ENCODE data around the gene RASL11B.
"Not testable (repeated sequence)": the region's sequence is repeated elsewhere in the genome, so short reads cannot be mapped to it uniquely, and the experiment has no call there.

RASL11B gene, protein sequence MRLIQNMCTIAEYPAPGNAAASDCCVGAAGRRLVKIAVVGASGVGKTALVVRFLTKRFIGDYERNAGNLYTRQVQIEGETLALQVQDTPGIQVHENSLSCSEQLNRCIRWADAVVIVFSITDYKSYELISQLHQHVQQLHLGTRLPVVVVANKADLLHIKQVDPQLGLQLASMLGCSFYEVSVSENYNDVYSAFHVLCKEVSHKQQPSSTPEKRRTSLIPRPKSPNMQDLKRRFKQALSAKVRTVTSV

DNA sequence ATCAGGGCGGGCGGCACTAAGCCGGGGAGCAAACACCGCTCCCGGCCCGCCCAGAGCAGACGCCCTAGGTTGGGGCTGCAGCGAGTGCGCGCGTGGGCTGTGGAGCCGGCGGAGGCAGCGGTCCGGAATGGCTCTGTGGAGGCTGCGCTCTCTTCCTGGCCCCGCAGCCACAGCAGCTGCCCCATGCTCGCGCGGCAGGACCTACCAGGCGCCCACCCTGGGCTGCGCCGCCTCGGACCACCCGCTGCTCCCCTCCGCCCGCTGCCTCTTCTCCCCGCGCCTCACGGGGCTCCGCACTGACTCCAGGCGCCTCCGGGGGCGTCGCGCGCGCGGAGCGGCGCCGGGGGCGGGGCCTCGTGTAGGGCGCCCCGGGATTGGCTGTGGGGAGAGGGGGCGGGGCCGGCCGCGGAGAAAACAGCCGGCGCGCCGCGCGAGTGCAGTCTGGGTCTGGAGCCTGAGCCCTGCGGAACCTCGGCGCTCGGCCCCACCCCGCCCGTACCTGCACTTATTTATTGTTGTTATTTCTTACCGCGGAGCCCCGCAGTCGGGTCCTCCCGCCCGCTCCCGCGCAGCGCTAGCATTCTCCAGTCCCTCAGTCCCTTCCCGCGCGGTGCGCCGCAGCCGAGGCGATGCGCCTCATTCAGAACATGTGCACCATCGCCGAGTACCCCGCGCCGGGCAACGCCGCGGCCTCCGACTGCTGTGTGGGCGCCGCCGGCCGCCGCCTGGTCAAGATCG, at the start of gene RASL11B:
TSS of gene RASL11B (plus strand) at position 439 of the 738 bp plus-strand sequence. CDS start at position 630, 191 bp downstream.
- DNase-seq, result no peak

DNA sequence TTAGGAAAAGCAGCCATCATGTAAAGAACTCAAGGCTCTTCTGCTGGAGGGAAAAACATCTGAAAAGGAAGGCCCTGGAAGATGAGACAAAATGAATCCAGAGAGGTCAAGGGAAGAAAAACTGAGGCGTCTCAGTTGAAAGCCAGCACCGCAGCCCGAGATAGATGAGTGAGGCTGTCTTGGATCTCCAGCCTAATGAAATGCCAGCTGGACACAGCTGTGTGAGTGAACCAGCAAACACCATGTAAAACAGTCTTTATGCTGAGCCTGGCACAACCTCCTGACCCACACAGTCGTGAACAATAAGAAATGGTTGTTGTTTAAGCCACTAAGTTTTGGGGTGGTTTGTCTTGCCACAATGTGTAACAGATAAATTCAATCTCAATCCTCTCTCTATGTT, 48.6 kb upstream of the RASL11B start:
- DNase-seq, result no peak

DNA sequence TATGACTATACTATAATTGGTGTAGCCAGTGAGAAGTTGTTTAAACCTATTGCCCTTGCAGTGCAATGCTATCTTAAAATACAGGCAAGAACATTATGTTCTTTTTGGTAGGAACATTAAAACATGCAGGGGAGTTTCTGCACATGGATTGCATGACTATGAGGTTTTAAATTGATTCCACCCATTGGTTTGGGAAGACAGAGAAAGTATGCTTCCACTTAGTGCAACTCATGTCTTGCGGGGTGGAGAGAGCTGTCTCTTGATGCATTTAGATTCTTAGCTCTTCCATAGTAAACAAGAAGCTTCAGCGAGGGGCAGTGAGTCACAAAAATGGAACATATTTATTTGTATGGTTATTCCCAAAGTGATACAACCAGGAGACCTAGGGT, 39.5 kb upstream of the RASL11B start:
- no peak for DNase-seq

DNA sequence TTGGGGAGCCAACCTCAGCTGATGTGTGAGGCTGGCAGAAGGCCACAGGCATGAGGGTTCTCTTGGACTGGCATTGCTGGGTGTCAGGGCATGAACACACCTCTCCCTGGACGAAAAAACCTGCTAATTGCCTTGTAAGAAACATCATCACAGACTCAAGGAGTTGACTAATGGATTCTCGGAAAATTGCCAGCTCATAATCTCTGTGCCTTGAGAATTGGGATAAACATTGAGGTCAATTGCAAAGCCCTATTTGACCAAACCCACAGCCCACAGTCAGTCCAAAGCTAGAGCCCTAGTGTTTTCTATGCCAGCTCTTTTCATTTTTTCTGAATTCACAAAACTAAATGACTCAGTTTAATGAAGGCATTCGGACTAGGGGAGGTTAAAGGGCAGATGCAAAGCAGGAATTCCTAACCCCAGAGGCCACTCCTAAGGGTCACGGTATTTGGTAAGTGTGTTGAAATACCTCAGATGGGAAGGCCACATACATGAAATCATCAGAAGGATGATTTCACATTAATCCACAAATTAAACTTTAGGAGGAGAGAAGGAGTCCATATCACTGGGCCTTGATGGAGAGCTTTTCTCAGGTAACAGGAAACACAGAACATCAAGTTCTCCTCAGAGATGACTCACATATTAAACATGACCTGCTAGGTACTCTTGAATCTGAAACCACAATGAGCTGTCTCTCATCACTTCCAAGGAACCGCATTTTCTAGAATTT, 39.0 kb upstream of the RASL11B start:
- no peak for DNase-seq

DNA sequence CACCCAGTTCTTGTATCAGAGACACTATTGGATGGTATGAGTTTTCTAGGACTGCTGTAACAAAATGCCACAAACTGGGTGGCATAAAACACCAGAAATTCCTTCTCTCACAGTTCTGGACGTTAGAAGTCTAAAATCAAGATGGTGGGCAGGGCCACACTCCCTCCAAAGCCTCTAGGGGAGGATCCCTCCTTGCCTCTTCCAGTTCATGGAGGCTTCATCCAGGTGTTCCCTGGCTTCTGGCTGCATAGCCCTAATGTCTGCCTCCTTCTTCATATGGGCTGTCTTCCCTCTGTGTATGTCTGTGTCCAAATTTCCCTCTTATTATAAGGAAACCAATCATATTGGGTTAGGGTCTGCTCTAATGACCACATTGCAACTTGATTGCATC, 38.4 kb upstream of the RASL11B start:
- no peak for DNase-seq

DNA sequence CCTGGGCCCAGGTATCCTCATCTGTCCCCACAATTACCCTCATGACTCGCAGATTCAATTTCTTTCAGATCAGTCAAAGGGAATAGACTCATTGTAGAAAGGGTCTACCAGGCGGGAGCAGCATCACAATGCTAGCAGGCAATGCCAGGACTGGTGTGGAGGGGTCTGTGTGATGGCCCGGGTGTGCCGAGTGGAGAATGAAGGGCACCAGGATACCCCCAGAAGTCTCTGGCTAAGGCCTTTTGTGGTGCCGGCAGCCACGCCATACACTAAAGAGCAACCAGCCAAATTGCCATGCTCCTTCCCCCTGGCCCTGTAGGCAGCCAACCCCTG, 37.9 kb upstream of the RASL11B start:
- no peak for DNase-seq

DNA sequence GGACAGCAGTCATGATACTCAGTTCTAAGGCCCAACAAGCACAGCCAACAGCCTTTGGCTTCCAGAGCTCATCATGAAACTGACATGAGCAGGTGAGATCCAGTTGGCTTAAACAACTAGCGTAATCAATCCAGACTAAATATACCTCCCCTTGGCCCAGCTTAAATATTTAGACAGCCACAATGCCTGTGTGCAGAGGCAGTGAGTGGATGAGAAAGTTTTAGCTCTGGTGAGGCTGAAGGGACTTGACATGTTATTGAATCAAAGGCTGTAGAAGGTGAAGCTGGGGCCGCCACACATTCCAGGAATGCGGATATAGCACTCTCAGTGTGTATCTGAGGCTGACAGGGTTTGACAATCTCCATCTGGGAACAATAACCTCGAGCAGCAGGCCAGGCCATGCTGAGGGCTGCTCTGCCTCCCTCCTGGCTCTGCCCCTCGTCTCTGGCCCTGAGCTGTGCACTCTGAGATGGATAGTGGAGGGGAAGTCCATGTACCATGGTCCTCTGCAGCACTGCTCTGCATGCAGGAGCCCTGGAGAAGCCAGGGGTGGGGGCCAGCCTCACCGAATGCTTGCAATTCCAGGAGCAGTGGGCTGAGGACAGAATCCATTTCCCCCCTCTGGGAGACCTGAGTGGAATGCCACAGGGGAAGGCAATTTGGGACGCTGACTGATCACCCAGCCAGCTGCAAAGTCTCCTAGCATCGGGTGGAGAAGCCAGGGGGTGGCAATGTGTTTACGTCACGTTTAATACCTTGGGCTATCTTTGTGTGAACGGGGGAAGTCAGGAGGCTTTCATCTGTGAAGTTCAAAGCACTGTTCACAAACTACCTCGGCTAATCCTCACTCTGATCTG, 37.3 kb upstream of the RASL11B start:
- DNase-seq, result no peak

DNA sequence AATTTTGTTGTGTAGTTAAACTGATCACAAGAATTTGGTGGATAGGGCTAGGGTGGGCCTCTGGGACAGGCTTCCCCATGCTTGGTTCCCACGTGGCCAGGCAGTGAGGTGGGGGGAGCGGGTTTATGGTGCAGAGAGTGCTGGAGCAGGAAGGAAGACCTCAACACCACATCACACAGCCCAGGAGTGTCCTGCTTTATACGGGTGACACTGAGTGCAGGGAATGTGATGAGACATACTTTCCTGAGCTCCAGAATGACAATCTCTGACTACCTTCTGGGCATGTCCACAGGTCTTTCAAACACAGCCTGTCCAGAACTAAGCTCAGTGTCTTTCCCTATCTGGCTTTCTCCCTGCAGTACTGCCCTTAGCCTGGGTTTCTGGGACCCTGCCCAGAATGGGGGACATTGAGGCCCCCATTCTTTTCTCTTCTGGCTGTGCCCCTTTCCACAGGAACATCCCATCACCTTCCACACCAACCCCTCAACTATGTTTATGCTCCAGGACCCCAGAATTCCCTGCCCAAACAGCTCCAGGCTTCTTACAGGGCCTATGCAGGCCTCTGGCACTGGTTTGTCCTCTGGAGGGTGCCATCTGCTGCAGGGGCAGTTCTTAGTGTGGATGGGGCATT, 36.5 kb upstream of the RASL11B start:
- DNase-seq, result no peak

DNA sequence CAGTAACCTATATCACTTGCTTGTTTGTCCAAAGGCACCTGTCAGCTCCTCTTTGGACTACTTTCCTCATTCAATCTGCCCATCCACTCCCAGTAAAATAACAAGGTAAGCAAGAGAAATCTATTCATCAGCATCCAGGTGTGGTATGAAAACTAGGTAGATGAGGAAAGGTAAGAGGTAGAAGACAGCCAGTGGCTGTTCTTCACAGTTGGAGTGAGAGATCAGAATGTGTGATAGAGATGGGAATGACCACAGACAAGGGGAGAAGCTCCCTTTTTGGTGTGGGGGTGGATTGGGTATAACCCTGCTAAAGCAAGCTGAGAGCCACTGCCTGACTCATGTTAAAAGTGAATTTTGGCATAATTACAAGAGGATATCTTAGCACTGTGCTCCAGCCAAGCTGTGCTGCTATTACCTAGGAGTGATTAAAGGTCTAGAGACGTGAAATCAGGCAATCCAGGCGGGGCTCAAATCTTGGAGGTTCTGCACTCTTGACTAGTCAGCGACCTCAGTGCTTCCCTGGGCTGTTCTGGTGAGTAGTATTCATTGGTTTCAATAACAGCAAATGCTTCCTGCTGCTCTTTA, 28.1 kb upstream of the RASL11B start:
- no peak for DNase-seq

DNA sequence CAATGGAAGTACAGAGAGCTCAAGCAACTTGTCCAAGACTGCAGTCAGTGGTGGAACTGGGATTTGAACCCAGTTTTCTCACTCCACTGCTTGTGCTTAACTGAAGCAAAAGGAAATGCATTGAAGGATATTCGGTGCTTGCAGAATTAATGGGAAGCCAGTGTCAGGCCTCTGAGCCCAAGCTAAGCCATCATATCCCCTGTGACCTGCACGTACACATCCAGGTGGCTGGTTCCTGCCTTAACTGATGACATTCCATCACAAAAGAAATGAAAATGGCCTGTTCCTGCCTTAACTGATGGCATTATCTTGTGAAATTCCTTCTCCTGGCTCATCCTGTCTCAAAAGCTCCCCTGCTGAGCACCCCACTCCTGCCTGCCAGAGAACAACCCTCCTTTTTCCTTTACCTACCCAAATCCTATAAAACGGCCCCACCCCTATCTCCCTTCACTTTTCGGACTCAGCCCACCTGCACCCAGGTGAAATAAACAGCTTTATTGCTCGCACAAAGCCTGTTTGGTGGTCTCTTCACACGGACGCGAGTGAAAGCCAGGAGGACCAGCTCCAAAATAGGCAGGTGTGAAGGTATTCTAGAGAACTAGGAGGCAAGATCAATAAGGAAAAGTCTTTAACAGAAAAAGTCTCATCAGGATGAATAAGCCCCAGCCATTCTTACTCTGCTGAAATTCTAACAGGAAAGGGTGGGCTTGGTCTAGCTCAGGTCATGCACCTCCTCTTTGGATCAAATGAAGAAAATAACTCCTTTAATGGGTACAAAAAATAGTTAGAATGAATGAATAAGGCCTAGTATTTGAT, 27.3 kb upstream of the RASL11B start:
- DNase-seq, result not testable (repeated sequence)

DNA sequence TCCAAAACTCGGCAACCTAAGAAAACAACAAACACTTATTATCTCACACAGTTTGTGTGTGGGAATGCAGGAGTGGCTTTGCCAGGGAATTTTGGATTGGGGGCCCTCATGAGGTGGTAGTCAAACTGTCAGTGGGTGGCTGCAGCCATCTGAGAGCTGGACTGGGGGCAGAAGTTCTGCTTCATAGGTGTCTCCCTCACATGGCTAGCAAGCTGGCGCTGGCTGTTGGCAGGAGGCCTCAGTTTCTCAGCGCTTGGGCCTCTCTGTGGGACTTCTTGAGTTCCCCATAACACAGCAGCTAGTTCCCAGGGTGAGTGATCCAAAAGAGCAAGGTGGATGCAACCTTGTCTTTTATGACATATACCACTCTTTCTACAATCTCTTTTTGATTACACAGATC, 26.0 kb upstream of the RASL11B start:
- DNase-seq, result no peak

DNA sequence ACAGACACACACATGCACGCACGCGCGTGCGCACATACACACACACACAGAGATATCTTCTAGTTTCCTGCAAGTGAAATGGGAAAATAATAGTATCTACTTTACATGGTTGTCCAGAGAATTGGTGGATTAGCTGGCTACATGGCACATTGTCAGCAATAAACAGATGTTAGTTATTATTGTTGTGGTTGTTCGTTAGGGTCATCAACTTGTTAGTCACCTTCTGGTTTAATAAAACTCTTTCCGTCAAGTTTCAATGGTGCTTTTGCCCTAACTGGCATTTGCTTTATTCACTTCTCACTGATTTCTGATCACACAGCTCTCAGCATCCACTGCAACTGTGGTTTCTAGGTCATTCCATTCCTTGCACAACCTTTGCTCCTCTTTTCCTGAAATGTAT, 25.4 kb upstream of the RASL11B start:
- DNase-seq, result no peak

DNA sequence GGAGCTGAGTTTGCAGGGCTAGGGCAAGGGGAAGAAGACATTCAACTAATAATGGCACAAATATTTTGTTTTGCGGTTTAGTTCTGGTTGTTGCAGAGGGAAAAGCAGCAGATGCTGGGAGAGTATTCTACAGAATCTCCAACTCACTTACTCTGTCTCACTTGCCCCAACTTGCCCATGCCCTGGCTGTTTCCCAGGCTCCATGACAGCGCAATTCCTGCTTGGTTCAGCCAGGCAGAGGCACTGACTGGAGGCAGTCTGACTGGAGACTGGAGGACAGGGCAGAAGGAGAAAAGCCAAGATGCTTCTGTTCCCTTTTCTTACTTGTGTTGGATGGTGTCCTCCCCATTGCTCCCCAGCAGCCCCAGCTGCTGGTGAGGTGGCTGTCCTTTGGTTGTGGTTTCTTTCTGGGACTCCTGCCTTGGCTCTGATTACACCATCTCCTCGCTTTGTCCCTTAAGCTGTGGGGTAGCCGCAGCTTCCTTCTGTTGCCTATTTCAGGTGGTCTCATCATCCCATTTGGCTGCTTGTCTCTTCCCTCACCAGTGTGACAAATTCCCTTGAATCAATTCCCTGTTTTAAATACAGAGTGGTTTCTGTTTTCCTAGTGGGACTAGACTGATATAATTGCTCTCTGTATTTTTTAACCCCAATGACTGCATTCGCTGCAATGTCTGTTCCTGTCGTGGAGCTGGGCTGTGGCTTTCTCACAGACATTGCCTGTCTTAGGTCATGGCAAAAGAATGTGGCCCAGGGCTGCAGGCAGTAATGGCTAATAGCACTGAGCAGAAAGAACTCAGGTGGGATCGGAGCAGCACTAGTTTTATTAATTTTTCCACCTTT, 24.2 kb upstream of the RASL11B start:
- DNase-seq, result peak; percentile 54 to 56

DNA sequence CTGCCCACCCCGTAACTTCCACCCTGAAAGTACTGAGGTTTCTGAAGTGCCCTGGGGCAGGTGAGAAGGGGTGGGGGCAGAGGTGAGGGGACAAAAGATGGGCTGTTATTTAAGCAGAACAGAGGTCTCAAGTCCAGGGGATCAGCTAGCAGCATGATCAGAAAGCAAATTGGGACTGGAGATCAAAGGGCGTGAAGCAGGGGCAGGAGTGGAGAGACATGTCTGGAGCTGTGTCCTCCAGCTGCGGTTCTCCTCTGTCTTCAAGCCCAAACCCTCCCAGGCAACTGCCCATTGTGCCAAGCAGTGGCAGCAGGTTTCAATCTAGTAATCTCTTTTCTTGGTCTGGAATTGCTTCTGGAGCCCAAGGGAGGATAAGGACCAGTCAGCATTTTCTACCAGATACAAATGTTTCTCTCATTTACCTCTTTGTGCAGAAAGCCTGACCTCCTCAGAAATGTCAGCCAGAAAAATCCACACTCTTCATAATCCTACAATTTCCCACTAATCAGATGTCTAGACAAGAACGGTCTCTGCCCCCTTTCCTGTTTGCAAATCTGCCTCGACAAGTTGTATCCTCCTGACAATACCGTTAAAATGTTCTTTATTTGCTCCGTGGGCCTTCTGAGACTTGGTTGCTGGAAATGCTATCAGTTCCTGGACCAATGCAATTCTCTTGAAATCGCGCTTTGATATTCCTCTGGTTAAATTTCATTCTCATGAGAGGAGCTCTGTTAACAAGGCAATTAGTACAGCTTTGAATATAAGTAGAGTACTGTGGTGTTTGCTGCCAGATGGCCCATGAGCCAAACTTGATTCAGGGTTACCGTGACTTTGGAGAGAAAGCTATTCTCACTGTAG, 23.2 kb upstream of the RASL11B start:
- no peak for DNase-seq

DNA sequence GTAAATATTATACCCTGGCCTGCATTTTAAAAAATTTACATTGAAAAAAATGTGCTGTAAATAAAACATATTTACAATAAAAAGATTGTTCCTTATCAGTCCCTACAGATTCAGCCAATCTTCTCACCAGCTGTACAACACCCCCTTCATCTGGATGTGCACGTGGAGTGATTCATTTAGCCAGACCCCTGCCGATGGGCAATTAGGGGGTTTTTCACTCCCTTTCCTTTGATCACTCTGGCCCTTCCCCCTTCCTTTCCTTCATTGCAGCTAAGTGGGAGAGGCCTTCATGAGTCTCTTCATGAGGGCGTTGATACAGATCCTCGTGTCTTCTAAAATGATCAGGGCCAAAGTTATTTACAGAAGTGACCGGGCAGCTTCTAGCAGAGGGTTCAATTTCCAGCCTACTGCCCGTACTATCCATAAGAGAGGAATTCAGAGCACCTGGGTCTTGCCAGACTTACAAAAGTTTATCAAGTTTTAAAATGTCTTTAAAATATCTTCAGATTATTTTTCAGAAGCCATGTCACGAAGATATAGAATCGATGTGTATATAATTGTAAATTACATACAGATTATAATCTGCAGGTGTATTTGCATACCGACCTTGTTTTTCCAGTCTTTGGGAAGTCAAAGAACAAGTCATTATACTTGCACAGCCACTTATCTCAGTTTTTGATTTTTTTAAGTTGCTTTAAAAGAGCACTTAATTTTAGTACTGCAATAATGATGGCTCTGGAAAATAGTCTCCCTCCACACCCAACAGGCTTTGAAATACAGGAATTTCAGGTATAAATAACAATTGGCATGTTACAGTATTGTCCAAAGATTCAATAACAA, 21.4 kb upstream of the RASL11B start:
- no peak for DNase-seq

DNA sequence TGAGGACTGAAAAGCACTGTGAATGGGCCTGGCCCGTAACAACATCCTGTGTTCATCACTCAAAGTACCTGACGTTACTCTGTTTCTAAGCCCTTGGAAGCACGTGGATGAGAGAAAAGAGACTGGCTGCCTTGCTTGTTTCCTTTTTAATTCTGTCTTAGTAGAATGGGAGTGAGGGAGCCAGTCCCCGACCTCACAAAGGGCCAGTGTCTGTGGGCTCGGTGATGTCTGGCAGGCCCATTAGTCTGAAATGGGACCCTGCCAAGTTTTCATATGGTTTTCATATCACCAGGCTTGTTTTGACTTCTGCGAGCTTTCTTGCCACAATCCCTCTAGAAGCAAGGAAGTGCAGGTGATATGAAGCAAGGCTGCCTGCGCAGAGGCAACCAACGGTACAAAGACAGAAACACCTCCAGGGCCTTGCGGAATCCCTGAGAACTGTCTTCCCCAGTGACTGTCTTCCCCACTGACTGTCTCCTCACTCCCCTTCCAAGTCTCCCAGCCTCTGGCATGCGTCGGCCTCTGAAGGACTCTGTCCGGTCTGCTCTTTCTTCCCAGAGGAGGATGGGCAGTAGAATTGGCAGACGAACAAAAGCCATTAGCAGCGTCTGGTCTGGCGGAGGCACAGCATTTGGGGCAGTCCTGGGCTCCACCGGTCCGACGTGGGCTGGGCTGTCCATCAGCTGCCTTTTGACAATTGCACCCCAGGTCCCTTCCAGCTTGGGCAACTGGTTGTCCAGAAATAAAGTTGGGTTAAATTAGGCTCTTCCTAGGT, 20.2 kb upstream of the RASL11B start:
- no peak for DNase-seq

DNA sequence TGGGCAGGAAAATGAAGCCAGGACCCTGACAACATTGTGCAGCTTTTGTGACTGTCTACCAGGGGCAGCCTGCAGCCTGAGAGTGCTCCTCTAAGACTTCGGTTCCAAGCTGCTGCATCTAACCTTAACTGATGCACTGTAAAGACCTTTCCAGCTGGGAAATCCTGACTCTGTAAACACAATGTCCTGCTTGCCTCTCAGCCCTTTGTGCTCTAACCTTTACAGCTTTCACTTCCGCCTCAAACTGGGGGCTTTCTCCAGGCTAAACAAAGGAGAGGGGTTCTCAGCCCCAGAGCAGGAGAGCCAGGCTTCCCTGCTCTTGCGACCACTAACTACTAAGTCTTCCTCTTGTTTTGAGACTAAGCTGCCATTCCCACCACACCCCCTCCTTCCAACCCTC, 19.3 kb upstream of the RASL11B start:
- DNase-seq, result no peak

DNA sequence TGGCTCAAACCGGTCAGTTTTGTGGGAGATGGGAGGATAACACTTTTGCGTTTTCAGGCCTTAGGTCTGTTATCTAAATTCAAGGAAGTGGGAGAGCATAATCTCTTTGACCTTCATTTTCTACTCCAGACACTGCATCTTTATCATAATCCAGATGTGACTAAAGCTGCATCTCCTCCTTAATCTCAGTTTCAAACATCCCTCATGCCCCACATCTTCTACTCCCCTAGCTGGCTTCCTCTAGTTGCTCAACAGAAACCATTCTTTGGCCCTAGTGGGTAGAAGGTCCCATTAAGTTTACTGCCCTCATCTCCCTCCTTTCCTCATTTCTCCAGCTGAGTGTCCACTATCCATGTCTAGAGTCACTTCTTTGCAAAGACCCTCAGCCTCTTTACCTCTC, 18.8 kb upstream of the RASL11B start:
- DNase-seq, result no peak

All from AML-193 (cell line).